K562 (cell line): ENCODE data around the gene LCA5L. TPM values are rescaled to one million over a fixed set of nuclear protein-coding genes. Genes with fewer than 3 reads are reported as not detected.

ENCODE experiments used
- AFF1 ChIP-seq, 2 experiments: fragments of 450-650 bp; IDR thresholded peaks; 2 replicates each; pipeline ENCODE4 v1.6.1; 2018; ENCODE audit warnings: mild to moderate bottlenecking in 2 of 2, low read depth in 1 of 2; ENCODE audit not compliant: partially characterized antibody in 2 of 2
- ARID2 ChIP-seq: fragments of 450-650 bp; IDR thresholded peaks from 2 replicates; pipeline ENCODE4 v1.6.1; 2017; ENCODE audit warnings: antibody characterized with exemption, mild to moderate bottlenecking
- CBX3 ChIP-seq, 2 experiments: IDR thresholded peaks; 1 replicate in 1 of 2; 2 replicates in 1 of 2; pipeline ENCODE4 v1.6.1; 2012; ENCODE audit warnings: inconsistent platforms in 2 of 2, low read length in 2 of 2, borderline replicate concordance in 1 of 2, control low read depth in 1 of 2
- CREBBP ChIP-seq: IDR thresholded peaks from one replicate; pipeline ENCODE4 v1.6.1; 2012; ENCODE audit warnings: low read depth, mild to moderate bottlenecking, control low read depth, inconsistent platforms, low read length
- CREM ChIP-seq: IDR thresholded peaks from 2 replicates; pipeline ENCODE4 v1.6.1; 2014; ENCODE audit warnings: antibody characterized with exemption, low read depth
- EGR1 ChIP-seq: fragments of 450-650 bp; conservative IDR thresholded peaks from 2 replicates; pipeline ENCODE4 v1.6.1; 2017; ENCODE audit warnings: mild to moderate bottlenecking
- L3MBTL2 ChIP-seq: fragments of 450-650 bp; IDR thresholded peaks from 2 replicates; pipeline ENCODE4 v1.6.1; 2016; ENCODE audit warnings: mild to moderate bottlenecking, moderate library complexity
- MYNN ChIP-seq, 2 experiments: sonication (generic); formaldehyde crosslinking in 1 of 2; IDR thresholded peaks; 2 replicates each; pipeline versions ENCODE4 v1.5.0 to v1.6.1; 2016 to 2020; ENCODE audit warnings: antibody characterized with exemption in 1 of 2, missing genetic modification reagents in 1 of 2
- RHOXF2B ChIP-seq: fragments of 250-450 bp; sonication (Bioruptor Pico); conservative IDR thresholded peaks from 2 replicates; pipeline ENCODE4 v1.5.1; 2021
- TEAD2 ChIP-seq: fragments of 450-650 bp; IDR thresholded peaks from 2 replicates; pipeline ENCODE4 v1.6.1; 2016; ENCODE audit warnings: missing genetic modification characterization, control low read depth, missing compliant biosample characterization
- U2AF2 ChIP-seq: fragments of 200-400 bp; formaldehyde crosslinking; optimal IDR thresholded peaks from 2 replicates; pipeline ENCODE3; 2017; ENCODE audit warnings: low read depth, mild to moderate bottlenecking, low read length
- ZNF740 ChIP-seq, 3 experiments: fragments of 200-800 bp in 1 of 3; sonication (Bioruptor generic) in 1 of 3; sonication (generic) in 1 of 3; formaldehyde crosslinking in 1 of 3; IDR thresholded peaks; 2 replicates each; pipeline versions ENCODE4 v1.6.1 to v1.8.0; 2016 to 2022; ENCODE audit warnings: mild to moderate bottlenecking in 2 of 3, missing compliant biosample characterization in 2 of 3, missing genetic modification characterization in 2 of 3, missing genetic modification reagents in 1 of 3
- polyA plus RNA-seq, 8 experiments: library from polyadenylated mRNA; depleted of rRNA in 4 of 8; stranded (reverse) in 5 of 8; unstranded in 3 of 8; fragments of >200 nt; fragmentation: Nextera tagmentation in 2 of 8; fragmentation: Illumina TruSeq in 1 of 8; extraction: Ambion mirVana in 2 of 8; extraction: Trizol in 1 of 8; gene quantifications; 2 replicates each; pipeline versions ENCODE4 v1.2.1 to v1.2.3, GENCODE V29; 2011 to 2014; ENCODE audit warnings: inconsistent platforms in 1 of 8, missing spikeins in 1 of 8
- total RNA-seq, 7 experiments: library from RNA; depleted of rRNA in 6 of 7; stranded (reverse); fragments of >200 nt in 6 of 7; fragmentation: Illumina TruSeq in 2 of 7; extraction: Trizol in 2 of 7; gene quantifications; 2 replicates each; pipeline versions ENCODE4 v1.2.1 to v1.2.3, GENCODE V29; 2011 to 2021; ENCODE audit warnings: low replicate concordance in 1 of 7
- TF ChIP-seq, protein P1 (sequence below): fragments of 450-650 bp; formaldehyde crosslinking; IDR thresholded peaks from 2 replicates; pipeline ENCODE4 v1.4.0; 2020; ENCODE audit warnings: mild to moderate bottlenecking, mixed read lengths
- TF ChIP-seq, protein P2 (sequence below), 3 experiments: IDR thresholded peaks in 2 of 3; conservative IDR thresholded peaks in 1 of 3; 2 replicates each; pipeline ENCODE4 v1.5.1; 2011 to 2012; ENCODE audit warnings: low read length in 3 of 3, mild to moderate bottlenecking in 3 of 3, control low read depth in 2 of 3, improper control_type of control experiment in 1 of 3, inconsistent platforms in 1 of 3, low read depth in 1 of 3, mixed read lengths in 1 of 3, moderate library complexity in 1 of 3; ENCODE audit not compliant: insufficient read depth in 2 of 3

Gene LCA5L
- total and polyA plus RNA-seq, 9 of the 15 experiments (the other 6 are each of a cell fraction or from before 2014, with no cell fraction given), result 1.8 to 4.9 (median 3.8) TPM

- TF ChIP-seq L3MBTL2 (0 out of 2 replicates have a peak, but pooled peaks have one; percentile 11), MYNN (IDR thresholded peaks at IDR 0.05) (no peak), MYNN (CRISPR knock-in tag; IDR thresholded peaks at IDR 0.05) (no peak), CREM (no peak), RHOXF2B (CRISPR knock-in tag) (no peak), ZNF740 (CRISPR knock-in tag; IDR thresholded peaks at IDR 0.05) (no peak), ZNF740 (tag; IDR thresholded peaks at IDR 0.05) (no peak), EGR1 (0 out of 2 replicates have a peak, but pooled peaks have one; percentile 5), ARID2 (0 out of 2 replicates have a peak, but pooled peaks have one; percentile 60), TEAD2 (tag) (no peak), CBX3 (IDR thresholded peaks at IDR 0.05; ENCODE audit: borderline replicate concordance in 1 of 2, low read length in 2 of 2) (0 out of 3 replicates have a peak, but pooled peaks of 1 of the 2 experiments have one; percentile 29), U2AF2 (no peak), CREBBP (no peak), AFF1 (IDR thresholded peaks at IDR 0.05; ENCODE audit: low read depth in 1 of 2, partially characterized antibody in 2 of 2) (peak in 1 of 2 experiments; percentile 21)
- TF ChIP-seq, protein P1, sequence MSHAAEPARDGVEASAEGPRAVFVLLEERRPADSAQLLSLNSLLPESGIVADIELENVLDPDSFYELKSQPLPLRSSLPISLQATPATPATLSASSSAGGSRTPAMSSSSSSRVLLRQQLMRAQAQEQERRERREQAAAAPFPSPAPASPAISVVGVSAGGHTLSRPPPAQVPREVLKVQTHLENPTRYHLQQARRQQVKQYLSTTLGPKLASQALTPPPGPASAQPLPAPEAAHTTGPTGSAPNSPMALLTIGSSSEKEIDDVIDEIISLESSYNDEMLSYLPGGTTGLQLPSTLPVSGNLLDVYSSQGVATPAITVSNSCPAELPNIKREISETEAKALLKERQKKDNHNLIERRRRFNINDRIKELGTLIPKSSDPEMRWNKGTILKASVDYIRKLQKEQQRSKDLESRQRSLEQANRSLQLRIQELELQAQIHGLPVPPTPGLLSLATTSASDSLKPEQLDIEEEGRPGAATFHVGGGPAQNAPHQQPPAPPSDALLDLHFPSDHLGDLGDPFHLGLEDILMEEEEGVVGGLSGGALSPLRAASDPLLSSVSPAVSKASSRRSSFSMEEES (CRISPR knock-in tag), result no peak
- TF ChIP-seq, protein P2, sequence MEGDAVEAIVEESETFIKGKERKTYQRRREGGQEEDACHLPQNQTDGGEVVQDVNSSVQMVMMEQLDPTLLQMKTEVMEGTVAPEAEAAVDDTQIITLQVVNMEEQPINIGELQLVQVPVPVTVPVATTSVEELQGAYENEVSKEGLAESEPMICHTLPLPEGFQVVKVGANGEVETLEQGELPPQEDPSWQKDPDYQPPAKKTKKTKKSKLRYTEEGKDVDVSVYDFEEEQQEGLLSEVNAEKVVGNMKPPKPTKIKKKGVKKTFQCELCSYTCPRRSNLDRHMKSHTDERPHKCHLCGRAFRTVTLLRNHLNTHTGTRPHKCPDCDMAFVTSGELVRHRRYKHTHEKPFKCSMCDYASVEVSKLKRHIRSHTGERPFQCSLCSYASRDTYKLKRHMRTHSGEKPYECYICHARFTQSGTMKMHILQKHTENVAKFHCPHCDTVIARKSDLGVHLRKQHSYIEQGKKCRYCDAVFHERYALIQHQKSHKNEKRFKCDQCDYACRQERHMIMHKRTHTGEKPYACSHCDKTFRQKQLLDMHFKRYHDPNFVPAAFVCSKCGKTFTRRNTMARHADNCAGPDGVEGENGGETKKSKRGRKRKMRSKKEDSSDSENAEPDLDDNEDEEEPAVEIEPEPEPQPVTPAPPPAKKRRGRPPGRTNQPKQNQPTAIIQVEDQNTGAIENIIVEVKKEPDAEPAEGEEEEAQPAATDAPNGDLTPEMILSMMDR (IDR thresholded peaks at IDR 0.05 in 2 of 3, conservative IDR thresholded peaks at IDR 0.05 in 1 of 3; ENCODE audit: insufficient read depth in 2 of 3, low read depth in 1 of 3, low read length in 3 of 3), result peak; percentile 87 to 96 (median 89)
Observed at GRCh38 chr21:39441502-39442475, 3.8 kb downstream of the LCA5L start (continued).
